Transverse colon (tissue), 4 donors: ENCODE results near the gene UBR7.

Experiments
- CTCF ChIP-seq, 5 experiments: fragments of 200-600 bp in 3 of 5; fragments of 450-650 bp in 2 of 5; sonication (generic) in 3 of 5; IDR thresholded peaks; 1 replicate in 2 of 5; 2 replicates in 3 of 5; pipeline ENCODE4 v1.5.1; 2016 to 2017; ENCODE audit warnings: antibody characterized with exemption in 5 of 5, inconsistent platforms in 3 of 5, mild to moderate bottlenecking in 2 of 5, moderate library complexity in 1 of 5
- EP300 ChIP-seq: sonication (generic); formaldehyde crosslinking; IDR thresholded peaks from one replicate; pipeline ENCODE4 v1.6.1; 2017; ENCODE audit warnings: antibody characterized with exemption, low read depth
- POLR2A ChIP-seq: fragments of 450-650 bp; IDR thresholded peaks from one replicate; pipeline ENCODE4 v1.6.1; 2016; ENCODE audit warnings: antibody characterized with exemption, mild to moderate bottlenecking, moderate library complexity
- POLR2AphosphoS5 ChIP-seq, 3 donors: sonication (generic); formaldehyde crosslinking; IDR thresholded peaks; one replicate each; pipeline ENCODE4 v1.6.1; 2016; ENCODE audit warnings: antibody characterized with exemption in 3 of 3

GRCh38 chr14:93185349-93185720 is 21.7 kb upstream of the UBR7 start:
- TF ChIP-seq CTCF (IDR thresholded peaks at IDR 0.05) (no peak), POLR2A (no peak), EP300 (no peak), POLR2AphosphoS5 (IDR thresholded peaks at IDR 0.05) (no peak)
